ENCODE measurements around the gene PARP1. TPM values are rescaled to one million over a fixed set of nuclear protein-coding genes. Genes with fewer than 3 reads are reported as not detected.

PARP1 gene
- total RNA-seq, 4 donors from 2014 or later: 62.3 to 76.9 (median 63.4) TPM

- no peak for ATAC-seq (ENCODE audit: low FRiP score)
- no peak for DNase-seq (ENCODE audit: low spot score)
- TF ChIP-seq, protein P1, sequence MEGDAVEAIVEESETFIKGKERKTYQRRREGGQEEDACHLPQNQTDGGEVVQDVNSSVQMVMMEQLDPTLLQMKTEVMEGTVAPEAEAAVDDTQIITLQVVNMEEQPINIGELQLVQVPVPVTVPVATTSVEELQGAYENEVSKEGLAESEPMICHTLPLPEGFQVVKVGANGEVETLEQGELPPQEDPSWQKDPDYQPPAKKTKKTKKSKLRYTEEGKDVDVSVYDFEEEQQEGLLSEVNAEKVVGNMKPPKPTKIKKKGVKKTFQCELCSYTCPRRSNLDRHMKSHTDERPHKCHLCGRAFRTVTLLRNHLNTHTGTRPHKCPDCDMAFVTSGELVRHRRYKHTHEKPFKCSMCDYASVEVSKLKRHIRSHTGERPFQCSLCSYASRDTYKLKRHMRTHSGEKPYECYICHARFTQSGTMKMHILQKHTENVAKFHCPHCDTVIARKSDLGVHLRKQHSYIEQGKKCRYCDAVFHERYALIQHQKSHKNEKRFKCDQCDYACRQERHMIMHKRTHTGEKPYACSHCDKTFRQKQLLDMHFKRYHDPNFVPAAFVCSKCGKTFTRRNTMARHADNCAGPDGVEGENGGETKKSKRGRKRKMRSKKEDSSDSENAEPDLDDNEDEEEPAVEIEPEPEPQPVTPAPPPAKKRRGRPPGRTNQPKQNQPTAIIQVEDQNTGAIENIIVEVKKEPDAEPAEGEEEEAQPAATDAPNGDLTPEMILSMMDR (IDR thresholded peaks at IDR 0.05): no peak
Observed at GRCh38 chr1:226417350-226417749, 9.5 kb upstream of the PARP1 start.

DNA sequence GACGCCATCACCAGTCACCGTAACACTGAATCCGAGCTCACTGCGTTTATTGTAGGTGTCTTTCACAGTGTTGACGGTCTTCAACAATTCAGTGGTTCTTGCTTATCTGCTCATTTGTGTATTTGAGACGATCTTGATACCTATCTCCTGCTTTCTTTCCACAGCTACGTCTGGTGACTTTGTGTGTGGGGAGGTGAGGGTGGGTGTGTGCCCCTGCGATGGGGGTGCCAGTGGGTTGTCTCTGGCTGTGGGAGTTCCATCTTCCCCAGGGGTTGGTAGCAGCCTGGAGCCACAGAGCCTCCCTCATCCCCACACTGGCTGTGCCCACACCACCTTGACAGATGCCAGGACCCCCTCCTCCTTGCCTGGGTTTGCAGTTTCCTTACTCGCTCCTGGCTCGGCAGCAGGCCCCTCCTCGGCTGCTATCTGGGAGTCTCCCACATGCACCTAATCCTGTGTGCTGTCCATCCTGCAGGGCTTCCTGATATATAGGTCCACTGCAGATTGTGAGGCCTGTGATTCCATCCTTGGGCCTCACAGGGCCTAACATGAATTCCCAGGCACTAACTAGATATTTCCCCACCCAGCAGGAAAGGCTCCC is 6.3 kb upstream of the PARP1 start:
- DNase-seq (ENCODE audit: low spot score) (no peak), ATAC-seq (ENCODE audit: low FRiP score) (no peak)
- TF ChIP-seq, protein P1 (IDR thresholded peaks at IDR 0.05): no peak

GRCh38 chr1:226411619-226412018 is 3.7 kb upstream of the PARP1 start:
- TF ChIP-seq, protein P1 (IDR thresholded peaks at IDR 0.05): no peak
- DNase-seq (ENCODE audit: low spot score): no peak
- ATAC-seq (ENCODE audit: low FRiP score): no peak

- DNase-seq (ENCODE audit: low spot score) (no peak), ATAC-seq (ENCODE audit: low FRiP score) (no peak)
- TF ChIP-seq, protein P1 (IDR thresholded peaks at IDR 0.05): no peak
Observed at GRCh38 chr1:226410958-226411357, 3.1 kb upstream of the PARP1 start.

- TF ChIP-seq, protein P1 (IDR thresholded peaks at IDR 0.05): no peak
- DNase-seq (ENCODE audit: low spot score): no peak
- ATAC-seq (ENCODE audit: low FRiP score): no peak
Observed at GRCh38 chr1:226409392-226409791, 1.5 kb upstream of the PARP1 start.

- ATAC-seq (ENCODE audit: low FRiP score) (peak; percentile 13), DNase-seq (ENCODE audit: low spot score) (no peak)
- TF ChIP-seq, protein P1 (IDR thresholded peaks at IDR 0.05): no peak
Observed at GRCh38 chr1:226408285-226409184, 642 bp upstream of the PARP1 start.

DNA sequence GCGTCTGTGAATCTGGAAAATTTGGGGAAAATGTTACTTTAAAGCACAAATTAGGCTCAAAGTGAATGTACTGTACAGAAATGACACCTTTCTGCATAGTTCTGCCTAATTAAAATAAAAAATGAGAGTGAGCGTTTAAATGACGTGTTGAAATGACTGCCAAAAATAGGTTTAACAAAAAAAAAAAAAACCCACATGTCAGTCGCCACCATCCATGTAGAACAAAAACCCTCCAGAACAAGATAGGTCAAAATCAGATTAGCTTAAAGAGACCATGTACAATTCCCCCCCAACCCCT is 745 bp downstream of the PARP1 start:
- DNase-seq (ENCODE audit: low spot score) (no peak), ATAC-seq (ENCODE audit: low FRiP score) (peak; percentile 2)
- TF ChIP-seq, protein P1 (IDR thresholded peaks at IDR 0.05): no peak

Data from omental fat pad (tissue), 4 donors.